Testis (tissue), 3 donors: ENCODE results near the gene SH3BP4. TPM values are rescaled to one million over a fixed set of nuclear protein-coding genes. Genes with fewer than 3 reads are reported as not detected.

Experiments
- DNase-seq: peaks from one replicate; pipeline ENCODE4 v3.0.0-alpha.2; 2019
- H3K27ac ChIP-seq, 2 donors: fragments of 200-600 bp; sonication (generic); one replicate each; pipeline ENCODE4 v1.5.1; 2019
- H3K27me3 ChIP-seq: fragments of 200-600 bp; sonication (generic); one replicate; pipeline ENCODE4 v1.5.1; 2019
- H3K36me3 ChIP-seq: fragments of 200-600 bp; sonication (generic); one replicate; pipeline ENCODE4 v1.5.1; 2017; ENCODE audit warnings: low read depth; ENCODE audit errors: missing control alignments
- H3K4me1 ChIP-seq: fragments of 200-600 bp; sonication (generic); one replicate; pipeline ENCODE4 v1.5.1; 2019
- H3K4me3 ChIP-seq, 2 donors: fragments of 200-600 bp; sonication (generic); one replicate each; pipeline ENCODE4 v1.5.1; 2017 to 2019
- H3K9me3 ChIP-seq: fragments of 200-600 bp; sonication (generic); one replicate; pipeline ENCODE4 v1.5.1; 2017
- CTCF ChIP-seq, 3 experiments: fragments of 450-650 bp in 2 of 3; fragments of 200-600 bp in 1 of 3; sonication (generic) in 1 of 3; IDR thresholded peaks; one replicate each; pipeline ENCODE4 v1.5.1; 2016 to 2019; ENCODE audit warnings: antibody characterized with exemption in 3 of 3, mild to moderate bottlenecking in 2 of 3, moderate library complexity in 1 of 3
- POLR2A ChIP-seq: fragments of 450-650 bp; IDR thresholded peaks from one replicate; pipeline ENCODE4 v1.6.1; 2017; ENCODE audit warnings: antibody characterized with exemption, mild to moderate bottlenecking, moderate library complexity
- WGBS, 2 donors: methylation state at CpG; one replicate each; pipeline ENCODE4 v1.1.5; 2018; 5-methylcytosine and 5-hydroxymethylcytosine counted together
- intact Hi-C: fragments of 100-400 bp; cut with DNase I; formaldehyde crosslinking; loops from one replicate; pipeline ENCODE4 v1.15.1; 2023; ENCODE audit warnings: low total_unique reads
- polyA plus RNA-seq: library from polyadenylated mRNA; stranded (reverse); fragments of 350-450 nt; fragmentation: Illumina TruSeq; extraction: RNeasy Lipid Tissue Mini Kit (QIAGEN cat#74804); gene quantifications from one replicate; pipeline ENCODE4 v1.2.3, GENCODE V29; 2014; ENCODE audit warnings: low read depth, low replicate concordance; ENCODE audit not compliant: insufficient read depth
- total RNA-seq, 2 donors: library from RNA; depleted of rRNA; stranded (reverse); fragments of >200 nt; gene quantifications; one replicate each; pipeline ENCODE4 v1.2.3, GENCODE V29; 2016

Gene SH3BP4
- total and polyA plus RNA-seq, 3 donors from 2014 or later = 33.3 to 88.5 (median 64.4) TPM

- Histone ChIP-seq H3K27ac (peak overlapping the region; percentile 53 to 70), H3K4me3 (no peak overlapping the region), H3K4me1 (peaks cover 83% of the 10 kb centered on the region), H3K9me3 (no peaks in the 10 kb centered on the region), H3K36me3 (no peaks in the 10 kb centered on the region), H3K27me3 (no peaks in the 10 kb centered on the region)
- intact Hi-C loops = no loop called here
- TF ChIP-seq CTCF (IDR thresholded peaks at IDR 0.05) (no peak), POLR2A (no peak)
- 70 to 87% methylated on average over 10 to 13 of the region's 13 CpGs for WGBS, 2 donors
- no peak for DNase-seq
These were observed 45.1 kb downstream of the SH3BP4 start for GRCh38 chr2:234996941-234997270.

GRCh38 chr2:234997389-234997788, 45.6 kb downstream of the SH3BP4 start:
- WGBS, 2 donors = 67 to 68% methylated on average over 1 to 8 of the region's 8 CpGs
- DNase-seq = no peak
- Histone ChIP-seq H3K4me1 (peaks cover 79% of the 10 kb centered on the region), H3K36me3 (no peaks in the 10 kb centered on the region), H3K4me3 (no peak overlapping the region), H3K9me3 (no peaks in the 10 kb centered on the region), H3K27ac (peak overlapping the region; percentile 53 to 70), H3K27me3 (no peaks in the 10 kb centered on the region)
- no peak for TF ChIP-seq CTCF (IDR thresholded peaks at IDR 0.05)
- no peak for TF ChIP-seq POLR2A
- intact Hi-C loops = no loop called here

- WGBS, 2 donors = 80 to 85% methylated on average over 29 of the region's 29 CpGs
- no peak for DNase-seq
- Histone ChIP-seq H3K27me3 (no peaks in the 10 kb centered on the region), H3K36me3 (no peaks in the 10 kb centered on the region), H3K9me3 (no peaks in the 10 kb centered on the region), H3K4me3 (no peak overlapping the region), H3K4me1 (peaks cover 82% of the 10 kb centered on the region), H3K27ac (peak overlapping the region in 1 of 2 donors; percentile 70)
- intact Hi-C loops = no loop called here
- TF ChIP-seq CTCF (IDR thresholded peaks at IDR 0.05) = no peak
- no peak for TF ChIP-seq POLR2A
These were observed 46.8 kb downstream of the SH3BP4 start for GRCh38 chr2:234998404-234999211.

- Histone ChIP-seq H3K36me3 (no peaks in the 10 kb centered on the region), H3K27ac (peak overlapping the region; percentile 0 to 51), H3K9me3 (no peaks in the 10 kb centered on the region), H3K27me3 (no peaks in the 10 kb centered on the region), H3K4me3 (no peak overlapping the region), H3K4me1 (peaks cover 76% of the 10 kb centered on the region)
- TF ChIP-seq CTCF (IDR thresholded peaks at IDR 0.05) (no peak), POLR2A (no peak)
- 75 to 83% methylated on average over 11 of the region's 11 CpGs for WGBS, 2 donors
- intact Hi-C loops = no loop called here
- no peak for DNase-seq
These were observed 48.1 kb downstream of the SH3BP4 start for GRCh38 chr2:234999740-235000425.
